PFSK-1 (cell line): ENCODE results near the gene MARCHF3.

Source experiments
- FOXP2 ChIP-seq: optimal IDR thresholded peaks from 2 replicates; pipeline ENCODE3; 2011; ENCODE audit warnings: borderline replicate concordance, control low read depth, inconsistent platforms; ENCODE audit not compliant: insufficient read depth; ENCODE audit errors: extremely low read length, extremely low read depth
- POLR2AphosphoS5 ChIP-seq: IDR thresholded peaks from 2 replicates; pipeline ENCODE4 v1.6.1; 2012; ENCODE audit warnings: low read depth, mild to moderate bottlenecking, control low read depth, low read length, moderate library complexity
- REST ChIP-seq, 2 experiments: IDR thresholded peaks; 2 replicates each; pipeline versions ENCODE4 v1.6.1 to v1.8.0; 2011 to 2012; ENCODE audit warnings: low read depth in 2 of 2, low read length in 2 of 2, control low read depth in 1 of 2, inconsistent platforms in 1 of 2, mild to moderate bottlenecking in 1 of 2, moderate library complexity in 1 of 2; ENCODE audit not compliant: insufficient read depth in 1 of 2
- SIN3A ChIP-seq: IDR thresholded peaks from 2 replicates; pipeline ENCODE4 v1.6.1; 2012; ENCODE audit warnings: mild to moderate bottlenecking, low read length, moderate library complexity, borderline replicate concordance; ENCODE audit not compliant: insufficient read depth
- TAF1 ChIP-seq: IDR thresholded peaks from 2 replicates; pipeline ENCODE4 v1.6.1; 2012; ENCODE audit warnings: low read length, control low read depth, borderline replicate concordance; ENCODE audit not compliant: insufficient read depth

MARCHF3 gene

GRCh38 chr5:126961128-126961527, 69.2 kb downstream of the MARCHF3 start:
- TF ChIP-seq POLR2AphosphoS5 (no peak), SIN3A (no peak), FOXP2 (no peak), TAF1 (no peak), REST (IDR thresholded peaks at IDR 0.05; ENCODE audit: insufficient read depth in 1 of 2, low read depth in 2 of 2, low read length in 2 of 2) (no peak)

GRCh38 chr5:126959188-126959587, 71.2 kb downstream of the MARCHF3 start:
- TF ChIP-seq REST (IDR thresholded peaks at IDR 0.05; ENCODE audit: insufficient read depth in 1 of 2, low read depth in 2 of 2, low read length in 2 of 2) (no peak), SIN3A (no peak), FOXP2 (no peak), TAF1 (no peak), POLR2AphosphoS5 (no peak)

GRCh38 chr5:126956991-126957390, 73.4 kb downstream of the MARCHF3 start:
- no peak for TF ChIP-seq REST (IDR thresholded peaks at IDR 0.05; ENCODE audit: insufficient read depth in 1 of 2, low read depth in 2 of 2, low read length in 2 of 2)
- no peak for TF ChIP-seq FOXP2
- TF ChIP-seq TAF1: no peak
- TF ChIP-seq POLR2AphosphoS5: no peak
- no peak for TF ChIP-seq SIN3A

GRCh38 chr5:126954981-126955380, 75.4 kb downstream of the MARCHF3 start:
- no peak for TF ChIP-seq SIN3A
- TF ChIP-seq POLR2AphosphoS5: no peak
- TF ChIP-seq FOXP2: no peak
- no peak for TF ChIP-seq REST (IDR thresholded peaks at IDR 0.05; ENCODE audit: insufficient read depth in 1 of 2, low read depth in 2 of 2, low read length in 2 of 2)
- TF ChIP-seq TAF1: no peak

GRCh38 chr5:126953640-126954039, 76.7 kb downstream of the MARCHF3 start:
- no peak for TF ChIP-seq POLR2AphosphoS5
- TF ChIP-seq TAF1: no peak
- TF ChIP-seq SIN3A: no peak
- TF ChIP-seq FOXP2: no peak
- no peak for TF ChIP-seq REST (IDR thresholded peaks at IDR 0.05; ENCODE audit: insufficient read depth in 1 of 2, low read depth in 2 of 2, low read length in 2 of 2)
